PC-3 (cell line): ENCODE data around the gene TMF1. TPM values are rescaled to one million over a fixed set of nuclear protein-coding genes. Genes with fewer than 3 reads are reported as not detected.

ENCODE experiments used
- ATAC-seq: fragments of 200-7000 bp; cut with Tn5 transposase; 2 replicates; pipeline ENCODE4 v1.9.1; 2020; ENCODE audit warnings: mild to moderate bottlenecking, moderate library complexity
- BruUV-seq: library from RNA; stranded (reverse); fragments of 400-500 nt; replicated peaks from 2 replicates; lab custom pipeline; 2021; lab: Mats Ljungman, UMichigan
- CTCF ChIA-PET: fragments of 300-600 bp; sonication (Branson Sonifier 250); formaldehyde crosslinking; loops from one replicate; lab custom pipeline; 2022; ENCODE audit warnings: antibody characterized with exemption; lab: Charles Lee
- POLR2A ChIA-PET: fragments of 300-600 bp; sonication (Branson Sonifier 250); formaldehyde crosslinking; loops from one replicate; lab custom pipeline; 2022; ENCODE audit warnings: antibody characterized with exemption; ENCODE audit not compliant: unreplicated experiment; lab: Charles Lee
- DNase-seq: peaks from one replicate; pipeline ENCODE4 v3.0.0-alpha.2; 2015
- H2AFZ ChIP-seq: fragments of 300-600 bp; sonication (generic); 2 replicates; pipeline ENCODE4 v1.6.0; 2016; ENCODE audit warnings: antibody characterized with exemption, low read length
- H3F3A ChIP-seq: fragments of 300-600 bp; sonication (generic); one replicate; pipeline ENCODE4 v1.6.0; 2017; ENCODE audit warnings: antibody characterized with exemption, low read length, control low read depth, mild to moderate bottlenecking; ENCODE audit not compliant: unreplicated experiment
- H3K27ac ChIP-seq: fragments of 300-600 bp; sonication (generic); 2 replicates; pipeline ENCODE4 v1.5.1; 2016; ENCODE audit warnings: mild to moderate bottlenecking, low read length
- H3K27me3 ChIP-seq: fragments of 300-600 bp; sonication (generic); 2 replicates; pipeline ENCODE4 v1.6.1; 2016; ENCODE audit warnings: low read length, mixed read lengths
- H3K36me3 ChIP-seq: fragments of 300-600 bp; sonication (generic); 2 replicates; pipeline ENCODE4 v1.6.1; 2016; ENCODE audit warnings: low read depth, mixed run types, low read length, mixed read lengths
- H3K4me1 ChIP-seq: fragments of 300-600 bp; sonication (generic); 2 replicates; pipeline ENCODE4 v1.5.1; 2016; ENCODE audit warnings: low read length; ENCODE audit not compliant: insufficient read depth
- H3K4me2 ChIP-seq: fragments of 300-600 bp; sonication (generic); 2 replicates; pipeline ENCODE4 v1.6.0; 2016; ENCODE audit warnings: low read length
- H3K4me3 ChIP-seq: fragments of 300-600 bp; sonication (generic); 2 replicates; pipeline ENCODE4 v1.5.1; 2016; ENCODE audit warnings: mild to moderate bottlenecking, low read length, mixed read lengths
- H3K79me2 ChIP-seq: fragments of 300-600 bp; sonication (generic); 2 replicates; pipeline ENCODE4 v1.6.1; 2017; ENCODE audit warnings: low read length, mixed read lengths
- H3K9ac ChIP-seq: fragments of 300-600 bp; sonication (generic); 2 replicates; pipeline ENCODE4 v1.6.0; 2016; ENCODE audit warnings: mild to moderate bottlenecking, low read length
- H3K9me2 ChIP-seq: fragments of 300-600 bp; sonication (generic); replicated peaks from 2 replicates; pipeline ENCODE4 v1.6.1; 2016; ENCODE audit warnings: mixed run types, low read length, mixed read lengths
- H3K9me3 ChIP-seq: fragments of 300-600 bp; sonication (generic); 2 replicates; pipeline ENCODE4 v1.6.1; 2016; ENCODE audit warnings: low read length, mixed read lengths
- H4K20me1 ChIP-seq: fragments of 300-600 bp; sonication (generic); 2 replicates; pipeline ENCODE4 v1.6.1; 2016; ENCODE audit warnings: low read length, mixed read lengths
- EZH2 ChIP-seq: fragments of 300-600 bp; sonication (generic); IDR thresholded peaks from one replicate; pipeline ENCODE4 v1.6.1; 2017; ENCODE audit warnings: antibody characterized with exemption, mild to moderate bottlenecking, low read length; ENCODE audit not compliant: unreplicated experiment
- EZH2phosphoT487 ChIP-seq: fragments of 300-600 bp; sonication (generic); IDR thresholded peaks from 2 replicates; pipeline ENCODE4 v1.6.1; 2018; ENCODE audit warnings: mild to moderate bottlenecking, antibody characterized with exemption, low read length, borderline replicate concordance
- intact Hi-C: fragments of 100-400 bp; cut with micrococcal nuclease; formaldehyde crosslinking; loops from 2 replicates; pipeline ENCODE4 v1.9.0; 2023
- total RNA-seq: library from RNA; depleted of rRNA; stranded (reverse); fragments of >200 nt; gene quantifications from 2 replicates; pipeline ENCODE4 v1.2.3, GENCODE V29; 2014
- TF ChIP-seq, protein P1 (sequence below): fragments of 300-600 bp; sonication (generic); conservative IDR thresholded peaks from 2 replicates; pipeline ENCODE4 v1.5.1; 2017; ENCODE audit warnings: antibody characterized with exemption, low read depth, mild to moderate bottlenecking, low read length

Gene TMF1
- total RNA-seq, 1 experiment from 2014 or later = 7.2 TPM

GRCh38 chr3:69005071-69005790, 46.9 kb downstream of the TMF1 start:
- Histone ChIP-seq H2AFZ (no peak overlapping the region), H3K9me3 (no peaks in the 10 kb centered on the region), H3K27ac (no peak overlapping the region), H3K9ac (no peak overlapping the region), H4K20me1 (no peaks in the 10 kb centered on the region), H3K4me2 (no peak overlapping the region), H3K4me3 (no peak overlapping the region), H3K9me2 (no peaks in the 10 kb centered on the region), H3K79me2 (no peaks in the 10 kb centered on the region), H3K4me1 (no peaks in the 10 kb centered on the region), H3K27me3 (no peaks in the 10 kb centered on the region), H3F3A (no peaks in the 10 kb centered on the region), H3K36me3 (no peaks in the 10 kb centered on the region)
- ChIA-PET CTCF (no interaction called here), POLR2A (no interaction called here)
- ATAC-seq (no peak), DNase-seq (no peak)
- TF ChIP-seq EZH2phosphoT487 (no peak), EZH2 (no peak)
- TF ChIP-seq, protein P1, sequence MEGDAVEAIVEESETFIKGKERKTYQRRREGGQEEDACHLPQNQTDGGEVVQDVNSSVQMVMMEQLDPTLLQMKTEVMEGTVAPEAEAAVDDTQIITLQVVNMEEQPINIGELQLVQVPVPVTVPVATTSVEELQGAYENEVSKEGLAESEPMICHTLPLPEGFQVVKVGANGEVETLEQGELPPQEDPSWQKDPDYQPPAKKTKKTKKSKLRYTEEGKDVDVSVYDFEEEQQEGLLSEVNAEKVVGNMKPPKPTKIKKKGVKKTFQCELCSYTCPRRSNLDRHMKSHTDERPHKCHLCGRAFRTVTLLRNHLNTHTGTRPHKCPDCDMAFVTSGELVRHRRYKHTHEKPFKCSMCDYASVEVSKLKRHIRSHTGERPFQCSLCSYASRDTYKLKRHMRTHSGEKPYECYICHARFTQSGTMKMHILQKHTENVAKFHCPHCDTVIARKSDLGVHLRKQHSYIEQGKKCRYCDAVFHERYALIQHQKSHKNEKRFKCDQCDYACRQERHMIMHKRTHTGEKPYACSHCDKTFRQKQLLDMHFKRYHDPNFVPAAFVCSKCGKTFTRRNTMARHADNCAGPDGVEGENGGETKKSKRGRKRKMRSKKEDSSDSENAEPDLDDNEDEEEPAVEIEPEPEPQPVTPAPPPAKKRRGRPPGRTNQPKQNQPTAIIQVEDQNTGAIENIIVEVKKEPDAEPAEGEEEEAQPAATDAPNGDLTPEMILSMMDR = no peak
- no TSS peak for BruUV-seq
- intact Hi-C loops = no loop called here

DNA sequence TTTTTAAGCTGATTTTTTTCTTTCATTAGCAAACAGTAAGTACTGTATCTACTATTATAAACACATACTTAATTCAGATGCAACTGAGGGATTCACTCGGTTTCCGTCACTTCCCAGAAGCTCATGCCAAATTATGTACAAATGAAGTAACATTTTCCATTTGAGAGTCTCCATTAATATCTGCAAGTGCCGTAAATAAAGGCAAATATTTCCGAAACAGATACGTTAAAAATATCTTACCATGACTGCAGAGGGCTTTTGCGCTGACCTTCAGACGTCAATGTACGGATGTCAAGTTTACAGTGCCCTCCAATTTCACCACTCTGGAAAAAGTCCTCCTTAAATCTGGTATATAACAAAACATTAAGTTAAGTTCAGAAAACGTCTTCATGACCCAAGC, 48.0 kb downstream of the TMF1 start:
- POLR2A ChIA-PET = no interaction called here
- no peaks in the 10 kb centered on the region for H3K36me3 ChIP-seq

DNA sequence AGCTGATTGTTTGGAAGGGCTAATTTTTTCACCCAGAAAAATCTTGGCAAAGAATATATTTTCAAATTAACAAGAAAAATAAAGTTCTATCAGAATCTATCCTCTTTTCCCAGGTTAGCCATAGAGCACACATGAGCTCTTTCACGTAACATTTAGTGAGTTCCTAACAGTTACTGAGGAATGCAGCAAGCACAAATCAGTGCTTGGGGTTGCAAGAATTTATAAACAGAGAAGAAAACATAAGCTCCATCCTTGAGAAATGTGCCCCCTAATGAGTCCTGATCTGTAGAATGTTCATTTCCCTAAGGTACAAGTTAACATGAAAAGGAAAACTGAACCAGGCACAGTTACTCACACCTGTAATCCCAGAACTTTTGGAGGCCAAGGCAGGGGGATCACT, 52.5 kb downstream of the TMF1 start:
- no peaks in the 10 kb centered on the region for H3K36me3 ChIP-seq
- no peaks in the 10 kb centered on the region for H4K20me1 ChIP-seq
- H3F3A ChIP-seq = no peaks in the 10 kb centered on the region
- TF ChIP-seq EZH2phosphoT487 (no peak), EZH2 (no peak)
- TF ChIP-seq, protein P1 = no peak
- no peaks in the 10 kb centered on the region for H3K9me3 ChIP-seq
- H3K4me2 ChIP-seq = no peak overlapping the region
- intact Hi-C loops = no loop called here
- no peak overlapping the region for H3K27ac ChIP-seq
- no peak overlapping the region for H3K4me3 ChIP-seq
- no TSS peak for BruUV-seq
- H3K9me2 ChIP-seq = no peaks in the 10 kb centered on the region
- ChIA-PET POLR2A (no interaction called here), CTCF (no interaction called here)
- no peak for DNase-seq
- H2AFZ ChIP-seq = no peak overlapping the region
- ATAC-seq = no peak
- H3K4me1 ChIP-seq = no peaks in the 10 kb centered on the region
- H3K27me3 ChIP-seq = no peaks in the 10 kb centered on the region
- no peak overlapping the region for H3K9ac ChIP-seq
- no peaks in the 10 kb centered on the region for H3K79me2 ChIP-seq

More for the DNA sequence above, 48.0 kb downstream of the TMF1 start:
- H4K20me1 ChIP-seq = no peaks in the 10 kb centered on the region
- DNase-seq (no peak), ATAC-seq (no peak)
- H3K4me1 ChIP-seq = no peaks in the 10 kb centered on the region
- TF ChIP-seq EZH2phosphoT487 = no peak
- no peak for TF ChIP-seq EZH2
- TF ChIP-seq, protein P1 = no peak
- H3F3A ChIP-seq = no peaks in the 10 kb centered on the region
- intact Hi-C loops = no loop called here
- H2AFZ ChIP-seq = no peak overlapping the region
- BruUV-seq = no TSS peak
- H3K27ac ChIP-seq = no peak overlapping the region
- H3K4me2 ChIP-seq = no peak overlapping the region
- CTCF ChIA-PET = no interaction called here
- H3K9me2 ChIP-seq = no peaks in the 10 kb centered on the region
- H3K4me3 ChIP-seq = no peak overlapping the region
- H3K79me2 ChIP-seq = no peaks in the 10 kb centered on the region
- no peak overlapping the region for H3K9ac ChIP-seq
- H3K27me3 ChIP-seq = no peaks in the 10 kb centered on the region
- no peaks in the 10 kb centered on the region for H3K9me3 ChIP-seq
